GM19455 (cell line): ENCODE data around the gene GPC3.

Experiments
- ATAC-seq: cut with Tn5 transposase; IDR thresholded peaks from one replicate; pipeline ENCODE4 v1.9.1; 2021; ENCODE audit not compliant: unreplicated experiment

GPC3 gene

GRCh38 chrX:133660281-133660680 is 325.1 kb downstream of the GPC3 start:
- ATAC-seq, result no peak

GRCh38 chrX:133658293-133658911 is 327.0 kb downstream of the GPC3 start:
- no peak for ATAC-seq

GRCh38 chrX:133655275-133656265 is 329.8 kb downstream of the GPC3 start:
- ATAC-seq, result no peak

GRCh38 chrX:133654811-133655210 is 330.6 kb downstream of the GPC3 start:
- no peak for ATAC-seq

- ATAC-seq, result no peak
Measured at GRCh38 chrX:133653358-133653757, 332.0 kb downstream of the GPC3 start.

GRCh38 chrX:133652185-133652584 is 333.2 kb downstream of the GPC3 start:
- ATAC-seq, result no peak

DNA sequence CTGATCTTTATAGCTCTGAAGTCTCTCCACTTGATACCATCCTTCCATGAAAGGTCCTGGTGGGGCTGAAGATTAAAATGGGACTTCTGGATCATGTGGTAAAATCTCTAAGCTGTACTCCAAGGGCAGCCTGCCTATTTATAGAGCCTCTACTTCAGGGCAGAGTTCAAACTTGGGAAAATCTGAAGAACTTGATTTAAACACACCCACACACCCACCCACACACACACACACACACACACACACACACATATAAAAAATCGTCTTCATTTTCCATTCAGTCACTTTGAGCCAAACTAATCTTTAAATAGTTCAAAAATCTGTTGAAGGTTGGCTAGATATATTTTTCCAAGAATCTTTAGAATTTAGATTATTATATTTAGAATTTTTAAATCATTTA is 335.2 kb downstream of the GPC3 start:
- no peak for ATAC-seq

- ATAC-seq, result no peak
Measured at GRCh38 chrX:133649651-133650050, 335.7 kb downstream of the GPC3 start.

DNA sequence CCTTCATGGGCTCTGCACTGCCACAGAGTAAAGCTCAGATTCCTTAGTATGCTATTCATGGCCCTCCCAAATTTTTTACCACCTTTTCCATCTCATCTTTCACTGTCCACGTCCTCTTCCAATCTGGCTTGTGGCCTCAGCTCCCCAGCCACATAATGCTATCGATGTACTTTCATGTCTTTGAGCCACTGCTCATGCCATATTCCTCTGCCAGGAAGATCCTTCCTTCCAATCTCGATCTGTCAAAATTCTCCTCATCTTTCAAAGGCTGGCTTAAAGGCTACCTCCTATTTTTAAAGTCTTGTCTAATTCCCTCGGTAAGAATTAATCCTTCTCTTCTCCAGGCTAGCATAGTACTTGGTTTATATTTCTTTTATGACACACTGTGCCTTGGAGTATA is 336.8 kb downstream of the GPC3 start:
- no peak for ATAC-seq

DNA sequence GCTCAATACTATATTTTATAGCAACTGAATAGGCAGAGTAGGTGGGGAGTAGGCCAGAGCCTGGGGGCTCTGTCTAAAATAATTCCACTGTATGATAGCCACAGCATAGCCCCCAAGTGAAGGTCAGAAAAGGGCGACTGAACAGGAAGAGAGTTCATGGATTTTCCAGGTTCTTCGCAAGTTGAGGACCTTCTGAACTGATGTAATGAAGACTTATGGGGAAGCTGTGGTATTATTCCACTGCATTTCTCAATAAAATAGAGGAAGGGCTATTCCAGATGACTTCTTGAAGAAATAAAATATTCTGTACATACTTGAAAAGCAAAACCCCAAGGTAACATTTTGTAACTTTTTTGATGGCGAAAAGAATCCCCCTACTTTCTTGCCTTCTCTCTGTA is 338.7 kb downstream of the GPC3 start:
- ATAC-seq, result no peak

DNA sequence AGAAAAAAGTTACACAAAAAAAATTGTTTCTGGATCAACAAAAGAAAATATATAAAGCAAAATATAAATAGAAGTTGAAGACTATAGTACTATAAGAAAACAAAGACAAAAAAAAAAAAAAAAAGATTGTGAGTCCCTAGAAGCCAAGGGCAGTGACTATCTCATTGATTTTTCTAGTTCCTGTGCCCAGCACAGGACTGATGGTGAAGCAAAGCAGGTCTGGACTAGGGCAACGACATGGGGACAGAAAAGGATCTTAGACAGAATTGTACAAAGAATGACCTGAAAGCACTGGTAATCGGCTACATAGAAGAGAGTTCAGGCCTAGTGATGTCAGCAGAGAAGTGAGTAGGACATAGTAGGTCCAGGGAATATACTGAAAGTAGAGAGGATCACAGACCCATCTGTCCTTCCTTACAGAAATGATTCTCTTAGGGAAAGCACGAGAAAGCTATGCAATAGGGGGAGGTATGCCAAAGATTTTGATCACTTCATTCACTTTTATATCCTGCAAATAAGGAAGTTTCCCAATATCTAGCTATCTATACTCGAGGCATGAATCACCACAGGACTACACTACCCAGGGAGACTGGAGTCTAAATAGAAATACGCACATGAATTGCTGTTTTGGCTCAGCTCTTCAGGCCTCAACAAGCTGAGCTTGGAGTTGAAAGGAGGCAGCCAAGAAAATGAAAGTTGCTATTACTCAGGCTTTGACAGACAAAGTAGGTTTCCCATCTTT is 339.2 kb downstream of the GPC3 start:
- ATAC-seq, result no peak

DNA sequence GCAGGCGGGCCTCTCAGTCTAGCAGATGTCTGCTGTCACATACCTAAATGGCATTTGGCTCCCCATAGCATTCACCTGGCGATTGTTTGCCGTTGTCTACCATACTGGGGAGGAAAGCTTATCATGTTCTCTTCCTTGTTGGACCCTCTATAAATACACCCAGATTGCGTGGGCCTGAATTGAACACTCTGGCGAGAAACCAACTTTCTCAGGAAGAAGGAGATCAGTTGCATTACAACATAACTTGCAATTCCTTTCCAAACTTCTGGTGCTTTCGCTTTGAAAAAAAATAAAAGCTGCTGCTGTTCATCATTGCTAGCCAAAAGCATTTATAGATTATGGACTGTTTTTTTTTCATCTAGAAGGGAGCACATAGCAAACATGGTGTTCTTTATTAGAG is 340.1 kb downstream of the GPC3 start:
- no peak for ATAC-seq

DNA sequence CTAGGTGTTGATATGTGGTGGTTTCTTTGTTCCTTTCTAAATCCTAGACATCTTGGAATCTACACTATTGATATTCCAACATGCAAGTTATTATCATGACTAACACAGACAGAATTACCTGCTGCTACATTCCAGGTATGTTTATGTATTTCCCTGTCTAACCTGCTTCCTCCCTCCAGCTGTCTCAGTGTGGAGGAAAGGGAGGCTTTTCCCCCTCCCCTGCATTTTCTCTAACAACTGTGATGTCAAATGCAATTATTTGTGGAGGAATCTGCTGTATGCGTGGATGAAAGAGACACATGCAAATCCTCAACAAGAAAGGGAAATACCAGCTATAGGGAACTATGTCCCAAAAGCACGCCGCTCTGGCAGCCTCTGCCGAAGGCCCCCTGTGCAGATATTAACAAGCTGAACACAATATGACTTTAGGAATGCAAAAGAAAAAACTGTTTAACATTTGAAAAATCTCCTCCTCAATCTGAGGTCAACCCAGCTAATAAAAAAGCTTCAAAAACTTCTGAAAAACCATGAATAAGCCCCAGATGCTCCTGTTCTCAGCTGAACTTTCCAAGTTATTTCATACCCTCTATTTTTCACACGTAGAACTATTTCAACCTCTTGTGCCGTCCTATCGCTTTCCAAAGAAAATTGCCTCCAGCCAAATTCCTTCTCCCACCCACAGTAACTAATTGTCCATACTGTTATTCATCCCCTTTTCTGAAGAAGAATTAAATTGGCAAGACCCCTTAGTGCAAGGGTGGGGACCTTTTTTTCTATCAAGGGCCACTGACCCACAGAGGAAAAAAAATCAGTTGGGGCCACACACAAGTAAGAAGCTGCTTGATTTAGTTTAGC is 345.0 kb downstream of the GPC3 start:
- no peak for ATAC-seq

- no peak for ATAC-seq
Measured at GRCh38 chrX:133639726-133640125, 345.7 kb downstream of the GPC3 start.

DNA sequence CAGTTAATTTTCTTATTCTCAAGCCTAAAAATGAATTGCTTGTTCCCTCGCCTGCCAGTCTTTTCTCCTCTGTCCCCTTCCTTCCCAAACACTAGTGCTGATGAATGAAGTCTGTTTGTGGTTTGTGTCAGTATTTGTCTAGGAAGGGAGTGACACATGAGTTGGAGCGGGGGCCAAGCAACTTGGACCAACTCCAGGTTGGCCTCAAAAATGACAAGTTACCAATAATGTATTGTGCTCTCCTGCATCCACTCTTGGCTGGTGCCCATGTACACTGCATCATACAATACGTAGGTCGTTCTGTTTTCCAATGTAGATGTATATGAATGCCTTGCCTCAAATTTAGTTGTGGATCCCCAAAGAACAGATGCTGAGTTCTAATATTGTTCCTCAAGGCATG is 347.1 kb downstream of the GPC3 start:
- ATAC-seq, result no peak

DNA sequence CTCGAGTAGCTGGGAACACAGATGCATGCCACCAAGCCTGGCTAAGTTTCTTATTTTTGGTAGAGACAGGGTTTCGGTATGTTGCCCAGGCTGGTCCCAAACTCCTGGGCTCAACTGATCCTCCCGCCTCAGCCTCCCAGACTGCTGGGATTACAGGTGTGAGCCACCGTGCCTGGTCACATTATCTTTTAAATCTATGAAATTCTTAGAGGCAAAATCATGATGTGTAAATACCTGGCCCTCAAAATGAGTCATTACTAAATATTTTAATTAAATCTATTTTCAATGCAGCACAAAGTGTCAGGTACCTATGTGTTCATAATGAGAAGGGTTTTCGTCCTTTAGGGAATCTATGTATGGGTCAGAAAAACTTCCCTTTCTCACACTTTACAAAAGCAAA is 347.6 kb downstream of the GPC3 start:
- ATAC-seq, result no peak

GRCh38 chrX:133636009-133636408 is 349.4 kb downstream of the GPC3 start:
- ATAC-seq, result no peak

DNA sequence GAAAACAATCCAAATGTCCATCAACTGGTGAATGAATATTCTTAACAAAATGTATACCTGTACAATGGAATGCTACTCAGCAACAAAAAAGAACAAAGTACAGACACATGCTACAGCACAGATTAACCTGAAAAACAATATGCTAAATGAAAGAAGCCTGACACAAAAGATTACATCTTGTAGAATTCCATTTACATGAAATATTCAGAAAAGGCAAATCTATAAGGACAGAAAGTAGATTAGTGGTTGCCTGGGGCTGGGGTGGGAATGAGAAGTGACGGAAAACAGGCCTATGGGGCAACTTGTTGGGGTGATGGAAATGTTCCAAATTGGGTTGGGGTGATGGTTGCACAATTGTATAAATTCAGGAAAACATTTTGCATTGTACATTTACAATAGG is 351.0 kb downstream of the GPC3 start:
- no peak for ATAC-seq

GRCh38 chrX:133633950-133634349 is 351.4 kb downstream of the GPC3 start:
- ATAC-seq, result no peak

DNA sequence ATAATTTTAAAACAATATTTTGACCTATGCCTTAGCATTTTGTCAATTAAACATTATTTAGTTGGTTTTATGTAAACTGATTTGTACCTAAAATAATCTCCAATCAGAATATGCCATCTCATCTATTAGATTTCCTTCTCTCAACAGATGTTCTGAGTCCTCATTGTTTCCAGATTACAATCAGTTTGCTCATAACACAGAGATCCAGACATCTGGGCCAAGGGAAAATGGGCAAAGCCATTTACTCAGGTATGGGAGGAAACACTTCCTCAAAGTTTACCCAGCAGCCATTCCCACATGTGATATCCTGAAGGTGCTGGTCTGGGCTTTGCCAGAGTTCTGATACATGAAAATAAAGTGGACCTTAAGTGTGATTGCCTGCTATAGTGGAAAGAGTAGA is 352.2 kb downstream of the GPC3 start:
- no peak for ATAC-seq

GRCh38 chrX:133630362-133630761 is 355.0 kb downstream of the GPC3 start:
- no peak for ATAC-seq
